GM19397 (cell line): Measurements from ENCODE around the gene MYPN.

Source experiments
- ATAC-seq: cut with Tn5 transposase; IDR thresholded peaks from one replicate; pipeline ENCODE4 v1.9.1; 2021; ENCODE audit warnings: mild to moderate bottlenecking, moderate library complexity; ENCODE audit not compliant: unreplicated experiment

The MYPN gene

DNA sequence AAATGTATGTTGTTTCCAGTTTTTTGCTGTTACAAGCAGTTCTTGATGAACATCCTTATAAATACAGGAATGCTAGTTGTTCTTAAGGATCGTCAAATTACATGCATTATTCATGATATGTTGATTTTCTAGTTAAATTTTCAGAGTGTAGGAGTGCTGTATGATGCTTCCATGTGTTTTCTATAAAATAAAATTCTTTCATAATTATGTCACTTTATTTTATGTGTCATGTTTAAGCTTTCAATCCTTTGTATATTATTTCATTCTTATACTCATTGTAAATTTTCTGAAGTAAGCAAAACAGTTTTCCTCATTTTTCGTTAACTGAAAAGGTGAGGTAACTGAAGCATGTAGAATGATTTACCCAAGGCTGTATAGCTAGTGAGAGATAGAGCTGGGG lies 16.8 kb upstream of the MYPN start:
- ATAC-seq: no peak

DNA sequence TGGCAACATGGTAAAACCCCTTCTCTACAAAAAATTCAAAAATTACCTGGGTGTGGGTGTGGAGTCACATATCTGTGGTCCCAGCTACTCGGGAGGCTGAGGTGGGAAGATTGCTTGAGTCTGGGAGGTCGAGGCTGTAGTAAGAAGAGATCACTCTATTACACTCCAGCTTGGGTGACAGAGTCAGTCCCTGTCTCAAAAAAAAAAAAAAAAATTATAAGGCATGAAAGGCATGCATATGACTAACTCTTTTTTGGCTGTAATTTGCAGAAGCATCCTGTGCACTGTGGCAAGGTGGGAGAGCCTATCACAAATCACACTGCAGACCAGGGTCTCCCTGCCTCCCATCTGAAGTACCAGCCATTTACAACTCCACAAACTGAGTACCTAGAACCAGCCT lies 14.1 kb upstream of the MYPN start:
- no peak for ATAC-seq

DNA sequence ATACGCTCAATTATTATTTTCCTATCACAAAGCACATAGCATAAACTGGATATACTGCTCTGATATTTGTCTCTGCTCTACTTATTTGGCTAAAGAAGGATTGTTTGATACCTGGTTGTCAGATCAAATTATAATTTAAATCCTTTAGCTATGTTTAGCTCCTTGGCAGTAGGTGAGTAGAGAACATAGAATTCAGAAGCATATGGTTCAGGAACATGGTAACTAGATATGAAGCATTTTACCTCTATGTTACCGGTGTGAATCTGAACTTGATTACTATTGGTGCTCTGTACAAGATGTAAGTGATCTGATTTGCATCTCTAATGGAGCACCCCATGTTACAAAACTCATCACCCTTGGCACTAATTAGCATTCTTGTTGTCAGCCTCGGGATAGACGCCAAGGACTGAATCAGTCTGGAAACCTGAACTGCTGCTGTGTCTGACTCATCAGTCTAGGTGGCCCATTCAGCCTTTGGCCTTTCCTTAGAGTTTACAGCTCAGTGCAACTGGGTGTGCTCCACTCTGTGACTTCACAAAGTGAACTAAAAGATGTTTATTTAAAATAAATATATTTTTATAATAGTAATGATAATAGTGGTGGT lies 12.3 kb upstream of the MYPN start:
- no peak for ATAC-seq

DNA sequence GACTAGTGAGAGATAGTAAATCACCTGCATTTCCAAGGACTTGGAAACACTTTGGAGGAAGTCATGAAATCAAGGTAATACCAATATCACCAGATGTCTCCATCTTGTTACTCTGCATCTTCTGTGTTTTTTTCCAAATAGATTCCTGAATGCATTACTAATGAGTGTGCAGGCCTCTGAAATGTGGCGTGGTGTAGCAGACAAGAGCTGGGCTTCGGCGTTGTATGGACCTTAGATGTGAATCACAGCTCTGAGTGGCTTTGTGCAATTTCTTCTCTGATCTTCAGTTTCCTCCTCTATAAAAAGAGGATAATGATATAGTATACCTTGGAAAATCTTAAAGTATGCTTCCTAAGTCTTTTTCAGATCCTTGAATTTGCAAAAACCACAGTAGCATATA lies 9.6 kb upstream of the MYPN start:
- no peak for ATAC-seq

DNA sequence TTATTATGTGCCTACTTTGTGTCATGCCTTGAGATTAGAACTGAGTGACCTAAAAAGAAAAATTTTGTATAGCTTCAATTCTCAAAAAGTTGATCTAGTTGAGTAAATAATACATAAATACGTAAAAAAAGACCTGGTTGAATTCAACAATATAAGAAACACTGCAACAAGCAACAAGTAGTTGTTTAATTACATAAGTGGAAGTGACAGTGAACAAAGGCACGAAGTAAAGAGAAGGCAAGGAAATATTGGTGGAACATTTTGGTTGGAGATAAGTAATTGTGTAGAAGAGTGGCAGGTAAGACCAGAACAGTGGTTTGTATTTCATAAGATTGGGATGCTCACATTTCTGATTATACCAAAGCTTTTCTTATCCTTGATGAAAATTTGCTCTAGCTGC lies 8.2 kb upstream of the MYPN start:
- no peak for ATAC-seq

DNA sequence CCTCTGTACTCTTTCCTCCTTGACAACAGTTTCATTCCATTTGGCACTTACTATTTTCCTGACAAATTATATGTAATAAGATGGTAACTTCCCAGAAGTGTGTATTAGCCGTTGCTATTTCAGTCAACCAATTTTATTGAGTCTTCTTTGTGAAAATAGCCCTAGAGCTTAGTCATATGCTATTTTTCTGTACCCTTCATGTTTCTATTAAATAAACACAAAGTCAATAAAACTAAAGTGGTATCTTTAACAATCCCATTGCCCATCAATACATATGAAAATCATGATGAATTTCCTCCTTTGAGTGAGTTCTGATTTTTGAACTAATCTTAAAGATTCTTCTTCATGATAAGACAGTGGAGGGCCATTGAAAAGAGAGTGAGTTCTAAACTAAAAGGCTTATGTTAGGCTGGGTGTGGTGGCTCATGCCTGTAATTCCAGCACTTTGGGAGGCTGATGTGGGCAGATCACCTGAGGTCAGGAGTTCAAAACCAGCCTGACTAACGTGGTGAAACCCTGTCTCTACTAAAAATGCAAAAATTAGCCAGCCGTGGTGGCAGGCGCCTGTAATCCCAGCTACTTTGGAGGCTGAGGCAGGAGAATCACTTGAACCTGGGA lies 5.9 kb upstream of the MYPN start:
- no peak for ATAC-seq

DNA sequence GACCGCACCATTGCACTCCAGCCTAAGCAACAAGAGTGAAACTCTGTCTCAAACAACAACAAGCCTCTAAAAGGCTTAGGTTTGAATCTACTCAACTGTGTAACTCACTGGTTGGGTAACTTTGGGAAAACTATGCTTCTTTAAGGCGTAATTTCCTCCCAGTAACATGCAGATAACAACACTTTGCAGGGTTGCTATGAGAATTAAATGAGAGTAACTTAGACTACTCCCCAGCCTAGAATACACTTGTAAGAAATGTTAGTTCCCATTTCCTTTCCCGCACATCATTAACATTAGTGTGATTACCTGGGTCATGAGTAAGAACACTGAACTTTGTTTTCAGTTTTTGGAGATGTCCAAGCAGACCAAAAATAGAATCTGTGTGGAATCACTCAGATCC lies 5.4 kb upstream of the MYPN start:
- no peak for ATAC-seq

DNA sequence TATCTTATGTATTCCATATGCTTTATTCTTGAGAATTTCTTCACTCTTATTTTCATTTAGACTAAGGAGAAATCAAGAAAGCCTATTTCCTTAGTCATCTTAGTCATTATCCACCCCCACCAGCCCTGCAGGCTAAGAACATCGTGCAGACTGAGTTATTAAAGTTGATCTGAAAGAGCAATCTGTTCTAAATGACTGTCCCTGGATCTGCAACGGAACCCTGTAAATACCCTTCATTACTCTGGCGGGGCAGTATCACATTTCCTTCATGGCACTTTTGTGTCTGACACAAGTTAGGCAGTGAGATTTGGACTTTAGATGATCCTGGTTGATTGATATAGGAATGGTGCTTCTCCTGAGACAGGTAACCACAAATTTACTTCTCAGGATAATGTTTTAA lies 3.5 kb upstream of the MYPN start:
- no peak for ATAC-seq

DNA sequence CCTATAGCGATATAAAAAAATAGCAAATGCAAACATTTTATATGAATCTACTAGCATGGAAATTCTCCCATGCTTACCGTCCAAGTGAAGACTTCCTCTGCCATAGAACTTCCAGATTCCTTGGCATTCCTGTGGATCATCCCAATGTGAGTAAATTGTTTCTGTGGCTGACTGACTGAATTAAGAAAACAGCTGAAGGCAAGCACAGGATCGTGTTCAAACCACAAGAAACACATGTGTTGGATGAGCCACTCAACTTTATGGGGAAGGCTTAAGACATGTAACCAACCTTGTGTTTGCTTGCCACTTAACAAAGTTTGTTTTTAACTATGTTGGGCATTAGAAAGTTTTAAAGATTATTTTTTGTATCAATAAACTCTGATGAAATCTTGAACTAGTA lies 2.6 kb upstream of the MYPN start:
- no peak for ATAC-seq

DNA sequence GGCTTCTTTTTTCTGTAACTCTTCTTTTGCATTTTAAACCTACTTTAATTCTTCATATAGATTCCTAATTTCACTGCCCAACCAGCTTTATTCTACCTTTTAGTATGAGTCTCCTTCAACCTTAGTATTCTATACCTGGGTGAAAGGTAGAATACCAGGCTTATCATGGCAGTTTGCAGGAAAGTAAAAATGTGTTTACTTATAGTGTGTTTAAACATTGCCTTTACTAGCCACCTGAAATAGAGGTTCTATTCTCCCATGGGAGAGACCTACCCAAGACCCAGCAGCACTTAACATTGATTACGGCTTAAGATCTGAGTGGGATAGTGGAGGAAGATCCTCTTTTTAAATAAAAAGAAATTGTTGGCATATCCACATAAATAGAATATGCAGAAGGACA lies 1.6 kb upstream of the MYPN start:
- no peak for ATAC-seq

DNA sequence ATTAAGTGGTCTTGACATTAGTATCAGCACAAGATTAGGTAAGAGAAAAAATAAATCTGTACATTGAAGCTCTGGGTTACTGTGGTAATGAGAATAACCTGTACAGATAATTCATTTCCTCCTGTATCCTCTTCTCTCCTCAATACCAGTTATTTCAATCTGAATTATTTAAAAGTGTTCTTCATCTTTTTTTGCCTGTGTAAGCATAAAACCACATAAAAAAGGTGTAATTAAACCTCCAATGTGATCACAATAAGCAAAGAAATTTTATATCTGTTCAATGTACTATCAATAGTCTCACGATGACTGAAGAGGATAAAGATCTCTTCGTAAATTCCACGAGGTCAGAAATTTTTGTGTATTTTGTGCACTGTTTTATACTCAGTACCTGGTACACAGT lies 1.2 kb upstream of the MYPN start:
- no peak for ATAC-seq

DNA sequence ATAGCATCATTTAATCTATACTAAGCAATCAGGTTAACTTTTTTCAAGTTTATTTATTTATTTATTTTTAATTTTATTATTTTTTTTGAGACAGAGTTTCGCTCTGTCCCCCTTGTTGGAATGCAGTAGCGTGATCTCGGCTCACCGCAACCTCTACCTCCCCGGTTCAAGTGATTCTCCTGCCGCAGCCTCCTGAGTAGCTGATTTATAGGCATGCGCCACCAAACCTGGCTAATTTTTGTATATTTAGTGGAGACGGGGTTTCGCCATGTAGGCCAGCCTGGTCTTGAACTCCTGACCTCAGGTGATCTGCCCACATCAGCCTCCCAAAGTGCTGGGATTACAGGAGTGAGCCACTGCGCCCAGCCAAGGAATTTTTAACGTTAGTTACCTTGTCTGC lies 635 bp upstream of the MYPN start:
- no peak for ATAC-seq

DNA sequence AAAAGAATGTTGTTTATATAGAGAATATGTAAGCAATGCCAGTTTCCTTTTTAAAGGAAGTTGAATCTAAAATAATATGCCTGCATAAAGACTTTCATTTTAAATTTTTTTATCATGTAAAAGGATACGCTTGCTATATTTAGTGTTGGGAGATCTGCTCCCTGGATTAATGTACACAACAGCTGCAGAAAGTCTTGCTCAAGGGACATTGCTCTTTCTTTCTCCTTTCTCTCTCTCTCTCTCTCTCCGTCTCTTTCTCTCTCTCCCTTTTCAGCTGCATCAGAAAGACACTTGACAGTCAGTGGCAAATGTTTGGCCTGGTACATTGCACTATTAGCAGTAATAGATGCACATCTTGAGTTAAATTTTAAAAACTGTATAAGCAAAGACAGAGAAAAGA lies 739 bp downstream of the MYPN start:
- no peak for ATAC-seq

DNA sequence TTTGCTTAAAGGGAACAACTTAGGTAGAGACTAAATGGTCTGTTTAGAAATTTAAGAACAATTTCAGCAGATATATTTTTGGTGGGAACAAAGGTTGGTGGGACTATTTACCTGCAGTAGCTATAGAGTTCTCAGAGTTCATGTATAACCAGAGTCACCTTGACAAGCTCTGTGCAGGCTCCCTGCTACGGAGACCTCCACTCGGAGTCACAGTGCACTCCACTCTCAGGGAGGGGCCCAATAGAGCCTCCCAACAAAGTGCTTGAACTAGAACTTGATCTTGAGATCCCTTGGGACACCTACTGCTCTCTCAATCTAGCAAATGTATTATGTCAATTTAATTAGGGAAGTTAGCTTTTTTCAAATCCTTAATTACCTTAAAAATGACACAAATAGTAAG lies 2.3 kb downstream of the MYPN start:
- no peak for ATAC-seq

DNA sequence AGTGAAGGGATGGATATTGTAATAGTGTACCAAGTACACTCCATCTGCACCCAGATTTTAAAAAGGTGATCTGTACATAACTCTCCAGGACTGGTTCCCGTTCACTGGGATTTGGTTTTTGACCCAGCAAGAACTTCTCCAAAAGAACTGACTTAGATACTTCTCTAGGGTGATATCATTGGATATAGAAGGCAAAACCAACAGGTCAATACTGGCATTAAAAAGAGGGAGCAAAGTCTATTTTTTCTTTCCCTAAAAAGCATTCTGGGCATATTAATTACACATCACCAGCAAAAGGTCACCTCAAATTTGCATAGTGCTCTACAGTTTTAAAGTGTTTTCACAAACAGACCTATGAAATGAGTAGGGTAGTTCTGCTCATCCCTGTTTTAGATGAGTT lies 3.5 kb downstream of the MYPN start:
- ATAC-seq: no peak

DNA sequence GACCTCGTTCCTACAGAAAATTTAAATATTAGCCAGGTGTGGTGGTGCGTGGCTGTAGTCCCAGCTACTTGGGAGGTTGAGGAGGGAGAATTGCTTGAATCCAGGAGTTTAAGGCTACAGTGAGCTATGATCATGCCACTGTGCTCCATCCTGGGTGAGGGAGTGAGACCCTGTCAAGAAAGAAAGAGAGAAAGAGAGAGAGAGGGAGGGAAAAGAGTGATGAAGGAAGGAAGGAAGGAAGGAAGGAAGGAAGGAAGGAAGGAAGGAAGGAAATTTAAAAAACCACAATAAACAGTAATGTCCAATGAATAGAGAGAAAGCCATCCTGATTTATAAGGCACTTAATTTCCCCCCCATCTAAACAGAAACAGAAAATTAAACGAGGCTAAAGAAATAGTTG lies 9.4 kb downstream of the MYPN start:
- ATAC-seq: no peak

DNA sequence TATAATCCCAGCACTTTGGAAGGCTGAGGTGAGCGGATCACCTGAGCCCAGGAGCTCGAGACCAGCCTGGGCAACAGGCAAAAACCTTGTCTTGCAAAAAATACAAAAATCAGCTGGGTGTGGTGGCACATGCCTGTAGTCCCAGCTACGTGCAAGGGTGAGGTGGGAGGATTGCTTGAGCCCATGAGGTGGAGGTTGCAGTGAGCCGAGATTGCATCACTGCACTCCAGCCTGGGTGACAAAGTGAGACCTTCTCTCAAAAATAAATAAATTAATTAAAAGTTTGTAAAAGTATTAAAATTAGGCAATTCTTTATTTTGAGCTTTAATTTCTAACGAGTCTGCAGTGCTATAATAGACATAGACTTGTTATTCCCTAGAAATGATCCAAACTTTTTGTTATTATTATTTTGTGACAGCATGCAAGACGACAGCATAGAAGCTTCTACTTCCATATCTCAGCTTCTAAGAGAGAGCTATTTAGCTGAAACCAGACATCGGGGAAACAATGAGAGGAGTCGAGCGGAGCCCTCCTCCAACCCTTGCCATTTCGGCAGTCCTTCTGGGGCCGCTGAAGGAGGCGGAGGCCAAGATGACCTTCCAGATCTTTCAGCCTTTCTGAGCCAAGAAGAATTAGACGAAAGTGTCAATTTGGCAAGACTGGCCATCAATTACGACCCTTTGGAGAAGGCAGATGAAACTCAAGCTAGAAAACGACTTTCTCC lies 11.9 kb downstream of the MYPN start:
- ATAC-seq: no peak

DNA sequence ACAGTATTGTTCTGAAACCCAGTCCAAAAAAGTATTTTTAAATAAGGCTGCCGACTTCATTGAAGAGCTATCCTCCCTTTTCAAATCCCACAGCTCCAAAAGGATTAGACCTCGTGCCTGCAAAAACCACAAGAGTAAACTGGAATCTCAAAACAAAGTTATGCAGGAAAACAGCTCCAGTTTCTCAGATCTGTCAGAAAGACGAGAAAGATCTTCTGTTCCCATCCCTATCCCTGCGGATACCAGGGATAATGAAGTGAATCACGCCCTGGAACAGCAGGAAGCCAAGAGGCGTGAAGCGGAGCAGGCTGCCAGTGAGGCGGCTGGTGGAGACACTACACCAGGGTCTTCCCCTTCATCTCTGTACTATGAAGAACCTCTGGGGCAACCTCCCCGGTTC lies 12.6 kb downstream of the MYPN start:
- ATAC-seq: no peak

DNA sequence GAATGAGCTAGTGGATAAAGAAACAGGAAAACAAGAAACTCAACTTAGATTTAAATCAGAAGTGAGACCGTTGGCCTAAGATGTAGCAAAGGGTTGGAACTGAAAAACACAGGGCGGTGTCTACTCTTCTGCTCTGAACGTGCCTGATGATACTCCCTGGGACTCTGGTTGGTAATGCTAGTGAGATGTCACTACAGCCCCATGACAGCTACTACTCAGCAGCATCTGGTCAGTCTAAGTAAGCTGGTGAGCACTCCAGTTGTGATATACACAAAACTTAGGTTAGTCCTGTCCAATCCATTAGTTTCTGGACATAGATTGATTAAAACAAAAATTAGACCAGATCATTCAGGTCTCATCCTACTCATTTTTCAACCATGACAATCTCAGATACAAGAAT lies 15.4 kb downstream of the MYPN start:
- no peak for ATAC-seq

DNA sequence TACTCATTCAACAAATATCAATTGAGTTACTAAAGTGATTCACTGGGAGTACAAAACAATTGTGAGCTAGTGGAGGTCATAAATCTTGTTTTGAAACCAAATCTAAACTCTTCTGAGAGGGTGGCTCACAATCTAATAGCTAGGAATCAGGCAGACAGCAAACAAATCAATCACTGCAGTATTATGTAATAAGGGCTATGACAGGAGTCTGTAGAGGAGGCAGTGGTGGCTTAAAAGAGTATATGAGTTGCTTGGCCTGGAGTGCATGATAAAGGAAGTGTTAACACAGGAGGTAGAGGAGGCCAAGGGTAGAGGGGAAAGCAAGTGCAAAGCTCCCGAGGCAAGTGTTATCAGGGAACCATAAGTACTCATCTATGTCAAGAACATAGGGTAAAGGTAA lies 16.5 kb downstream of the MYPN start:
- ATAC-seq: no peak

DNA sequence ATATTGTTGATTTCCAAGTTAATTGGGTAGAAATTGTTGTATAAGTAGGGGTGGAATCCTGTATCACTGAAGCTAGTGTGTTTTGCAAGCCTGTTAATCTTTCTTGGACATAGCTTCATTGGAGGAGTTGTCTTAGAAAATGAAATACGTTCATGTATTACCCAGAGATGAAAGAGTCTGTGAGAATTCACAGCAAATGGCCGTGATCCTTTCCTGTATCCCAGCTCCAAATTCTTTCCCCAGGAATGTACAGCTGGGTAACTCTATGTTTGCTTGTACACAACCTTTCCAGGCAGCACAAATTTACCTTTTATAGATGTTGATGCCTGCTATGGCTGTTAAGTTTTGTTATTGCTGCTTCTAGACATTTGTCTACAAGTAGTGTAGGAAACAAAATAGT lies 18.7 kb downstream of the MYPN start:
- no peak for ATAC-seq

DNA sequence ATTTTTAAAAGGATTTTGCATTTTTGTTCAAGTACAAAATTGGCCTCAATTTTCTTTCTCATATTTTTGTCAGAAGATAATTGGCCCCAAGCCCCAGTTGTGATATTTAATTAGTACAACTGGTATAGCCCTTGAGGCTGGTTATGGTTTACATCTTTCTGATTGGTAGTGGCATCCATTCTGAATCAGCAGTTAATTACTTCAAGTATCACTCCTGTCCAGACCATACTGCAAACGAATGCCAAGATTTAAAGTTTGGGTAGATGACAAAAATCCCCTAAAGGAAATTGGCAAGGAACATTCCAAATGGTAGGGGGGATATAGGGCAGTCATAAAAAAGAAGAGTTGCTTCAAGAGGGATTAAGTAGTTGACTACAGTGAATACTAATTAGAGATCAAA lies 23.1 kb downstream of the MYPN start:
- no peak for ATAC-seq

DNA sequence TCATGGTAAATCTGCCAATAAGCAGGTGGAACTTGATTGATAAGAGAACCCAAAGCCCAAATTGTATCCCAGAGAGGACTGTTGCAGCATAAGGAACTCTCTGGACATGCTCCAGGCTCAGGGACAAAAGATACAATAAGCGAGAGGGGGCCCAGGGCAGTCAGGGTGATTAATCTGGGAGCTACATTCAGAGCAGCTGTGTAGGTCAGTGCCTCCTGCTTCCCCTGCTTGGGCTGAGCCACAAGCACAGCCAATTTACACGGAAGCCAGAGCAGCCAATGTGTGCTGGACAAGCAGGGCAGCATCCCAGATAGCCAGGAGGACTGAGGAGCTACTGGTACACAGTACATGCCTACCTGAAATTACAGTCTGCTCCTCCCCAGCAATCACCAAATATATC lies 24.2 kb downstream of the MYPN start:
- ATAC-seq: no peak
